Right renal pelvis (tissue), 4 donors: ENCODE data around the gene COX4I2. TPM values are rescaled to one million over a fixed set of nuclear protein-coding genes. Genes with fewer than 3 reads are reported as not detected.
"Not testable (repeated sequence)": the region's sequence is repeated elsewhere in the genome, so short reads cannot be mapped to it uniquely, and the experiment has no call there.

ENCODE experiments used
- DNase-seq, 4 donors: peaks; one replicate each; pipeline ENCODE4 v3.0.0-alpha.2; 2013; ENCODE audit warnings: low read depth in 4 of 4, low spot score in 3 of 4, missing footprints in 1 of 4
- polyA plus RNA-seq, 4 donors: library from polyadenylated mRNA; unstranded; fragments of 120-200 nt; gene quantifications; one replicate each; pipeline ENCODE4 v1.2.1, GENCODE V29; 2013; ENCODE audit not compliant: insufficient read length in 4 of 4

The COX4I2 gene
- polyA plus RNA-seq, 4 donors = 1.8 to 3.2 (median 2.2) TPM

GRCh38 chr20:31606804-31607639, 30.7 kb upstream of the COX4I2 start:
- no peak for DNase-seq

- no peak for DNase-seq
Observed at GRCh38 chr20:31607640-31608250, 30.0 kb upstream of the COX4I2 start.

- peak in 3 of 4 donors; percentile 81 to 89 (median 84) for DNase-seq
Observed at GRCh38 chr20:31608251-31608945, 29.3 kb upstream of the COX4I2 start.

DNA sequence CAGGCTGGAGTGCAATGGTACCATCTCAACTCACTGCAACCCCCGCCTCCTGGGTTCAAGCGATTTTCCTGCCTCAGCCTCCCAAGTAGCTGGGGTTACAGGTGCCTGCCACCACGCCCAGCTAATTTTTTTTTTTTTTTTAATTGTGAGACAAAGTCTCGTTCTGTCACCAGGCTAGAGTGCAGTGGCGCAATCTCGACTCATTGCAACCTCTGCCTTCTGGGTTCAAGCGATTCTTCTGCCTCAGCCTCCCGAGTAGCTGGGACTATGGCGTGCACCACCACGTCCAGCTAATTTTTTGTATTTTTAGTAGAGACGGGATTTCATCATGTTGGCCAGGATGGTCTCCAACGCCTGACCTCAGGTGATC, 25.5 kb upstream of the COX4I2 start:
- DNase-seq = not testable (repeated sequence)

- no peak for DNase-seq
Observed at GRCh38 chr20:31615416-31615815, 22.3 kb upstream of the COX4I2 start.

GRCh38 chr20:31617432-31618104, 20.1 kb upstream of the COX4I2 start:
- DNase-seq = no peak

- no peak for DNase-seq
Observed at GRCh38 chr20:31620246-31620645, 17.5 kb upstream of the COX4I2 start.

DNA sequence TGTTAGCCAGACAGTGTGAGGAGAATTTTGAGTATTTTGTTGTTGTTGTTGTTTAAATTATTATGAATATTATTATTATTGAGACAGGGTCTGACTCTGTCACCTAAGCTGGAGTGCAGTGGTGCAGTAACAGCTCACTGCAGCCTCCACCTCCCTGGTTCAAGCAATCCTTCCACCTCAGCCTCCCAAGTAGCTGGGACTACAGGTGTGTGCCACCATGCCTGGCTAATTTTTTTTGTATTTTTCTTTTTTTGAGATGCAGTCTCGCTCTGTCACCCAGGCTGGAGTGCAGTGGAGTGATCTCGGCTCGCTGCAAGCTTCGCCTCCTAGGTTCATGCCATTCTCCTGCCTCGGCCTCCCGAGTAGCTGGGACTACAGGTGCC, 14.6 kb upstream of the COX4I2 start:
- DNase-seq = not testable (repeated sequence)

GRCh38 chr20:31626534-31626933, 11.2 kb upstream of the COX4I2 start:
- DNase-seq = not testable (repeated sequence)

DNA sequence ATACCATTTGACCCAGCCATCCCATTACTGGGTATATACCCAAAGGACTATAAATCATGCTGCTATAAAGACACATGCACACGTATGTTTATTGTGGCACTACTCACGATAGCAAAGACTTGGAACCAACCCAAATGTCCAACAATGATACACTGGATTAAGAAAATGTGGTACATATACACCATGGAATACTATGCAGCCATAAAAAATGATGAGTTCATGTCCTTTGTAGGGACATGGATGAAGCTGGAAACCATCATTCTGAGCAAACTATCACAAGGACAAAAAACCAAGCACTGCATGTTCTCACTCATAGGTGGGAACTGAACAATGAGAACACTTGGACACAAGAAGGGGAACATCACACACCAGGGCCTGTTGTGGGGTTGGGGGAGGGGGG, 9.7 kb upstream of the COX4I2 start:
- DNase-seq = not testable (repeated sequence)

GRCh38 chr20:31630187-31630790, 7.4 kb upstream of the COX4I2 start:
- DNase-seq = no peak

GRCh38 chr20:31632548-31633338, 5.0 kb upstream of the COX4I2 start:
- DNase-seq = no peak

- DNase-seq = no peak
Observed at GRCh38 chr20:31633339-31633914, 4.3 kb upstream of the COX4I2 start.

- DNase-seq = no peak
Observed at GRCh38 chr20:31638317-31638716, 605 bp downstream of the COX4I2 start.

GRCh38 chr20:31638816-31639215, 1.1 kb downstream of the COX4I2 start:
- no peak for DNase-seq

GRCh38 chr20:31640259-31640658, 2.5 kb downstream of the COX4I2 start:
- DNase-seq = no peak

DNA sequence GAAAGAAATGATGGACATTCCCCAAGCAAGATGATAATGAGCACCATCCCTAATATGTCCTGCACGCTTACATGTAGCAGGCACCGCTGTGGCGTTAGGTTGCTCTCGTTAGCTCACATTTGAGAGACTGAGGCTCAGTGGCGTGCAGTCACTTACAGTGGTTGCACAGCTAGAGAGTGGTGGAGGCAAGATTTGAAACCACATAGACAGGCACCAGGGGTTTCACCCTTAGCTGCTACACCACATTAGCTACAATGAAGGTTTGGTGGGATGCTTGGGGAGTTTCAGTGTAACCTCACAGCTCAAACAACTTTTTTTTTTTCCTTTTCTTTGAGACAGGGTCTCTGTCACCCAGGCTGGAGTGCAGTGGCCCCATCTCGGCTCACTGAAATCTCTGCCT, 3.7 kb downstream of the COX4I2 start:
- no peak for DNase-seq

GRCh38 chr20:31642837-31643236, 5.1 kb downstream of the COX4I2 start:
- DNase-seq = no peak

GRCh38 chr20:31643522-31643921, 5.8 kb downstream of the COX4I2 start:
- no peak for DNase-seq
